ENCODE measurements around the gene SVIL.
"Not testable (repeated sequence)": the region's sequence is repeated elsewhere in the genome, so short reads cannot be mapped to it uniquely, and the experiment has no call there.

SVIL gene

DNA sequence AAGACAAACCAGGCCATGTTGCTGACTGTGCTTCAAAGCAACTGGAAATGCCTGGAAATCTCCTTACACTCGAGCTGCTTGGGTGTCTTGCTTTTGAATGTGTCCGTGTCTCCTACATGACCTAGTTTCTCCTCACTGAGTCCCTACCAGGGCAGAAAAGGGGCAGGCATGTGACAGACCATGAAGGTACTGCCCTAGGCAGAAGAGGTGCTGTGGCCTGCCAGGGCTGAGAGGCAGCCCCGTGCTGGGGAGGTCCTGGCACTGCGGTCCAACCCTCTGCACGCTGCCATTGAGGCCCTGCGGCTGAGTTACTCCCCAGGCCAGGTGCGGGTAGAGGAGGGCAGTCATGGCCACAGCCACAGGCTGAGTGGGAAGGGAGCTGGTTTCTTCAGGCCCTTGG lies 186.6 kb downstream of the SVIL start:
- TF ChIP-seq, protein P1, sequence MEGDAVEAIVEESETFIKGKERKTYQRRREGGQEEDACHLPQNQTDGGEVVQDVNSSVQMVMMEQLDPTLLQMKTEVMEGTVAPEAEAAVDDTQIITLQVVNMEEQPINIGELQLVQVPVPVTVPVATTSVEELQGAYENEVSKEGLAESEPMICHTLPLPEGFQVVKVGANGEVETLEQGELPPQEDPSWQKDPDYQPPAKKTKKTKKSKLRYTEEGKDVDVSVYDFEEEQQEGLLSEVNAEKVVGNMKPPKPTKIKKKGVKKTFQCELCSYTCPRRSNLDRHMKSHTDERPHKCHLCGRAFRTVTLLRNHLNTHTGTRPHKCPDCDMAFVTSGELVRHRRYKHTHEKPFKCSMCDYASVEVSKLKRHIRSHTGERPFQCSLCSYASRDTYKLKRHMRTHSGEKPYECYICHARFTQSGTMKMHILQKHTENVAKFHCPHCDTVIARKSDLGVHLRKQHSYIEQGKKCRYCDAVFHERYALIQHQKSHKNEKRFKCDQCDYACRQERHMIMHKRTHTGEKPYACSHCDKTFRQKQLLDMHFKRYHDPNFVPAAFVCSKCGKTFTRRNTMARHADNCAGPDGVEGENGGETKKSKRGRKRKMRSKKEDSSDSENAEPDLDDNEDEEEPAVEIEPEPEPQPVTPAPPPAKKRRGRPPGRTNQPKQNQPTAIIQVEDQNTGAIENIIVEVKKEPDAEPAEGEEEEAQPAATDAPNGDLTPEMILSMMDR (conservative IDR thresholded peaks at IDR 0.05) = no peak
- no peak overlapping the region for H3K27ac ChIP-seq

DNA sequence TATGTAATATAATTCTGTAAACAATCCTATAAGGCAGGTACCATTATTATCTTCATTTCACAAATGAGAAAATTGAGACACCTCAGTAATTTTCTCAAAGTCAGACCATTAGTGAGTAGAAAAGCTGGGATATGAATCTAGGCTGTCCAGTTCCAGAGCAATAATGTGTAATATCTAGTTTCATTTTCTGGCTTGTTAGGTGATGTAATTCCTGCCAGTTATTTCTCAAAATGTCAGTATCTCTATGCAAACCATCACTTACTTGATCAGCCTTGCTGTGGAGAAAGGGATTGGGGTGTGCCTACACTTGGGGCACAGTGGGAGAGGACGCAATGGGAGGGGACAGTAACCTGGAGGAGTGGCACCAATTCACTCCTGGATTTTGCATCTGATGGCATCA lies 188.4 kb downstream of the SVIL start:
- TF ChIP-seq, protein P1 (conservative IDR thresholded peaks at IDR 0.05) = no peak
- H3K27ac ChIP-seq = no peak overlapping the region

DNA sequence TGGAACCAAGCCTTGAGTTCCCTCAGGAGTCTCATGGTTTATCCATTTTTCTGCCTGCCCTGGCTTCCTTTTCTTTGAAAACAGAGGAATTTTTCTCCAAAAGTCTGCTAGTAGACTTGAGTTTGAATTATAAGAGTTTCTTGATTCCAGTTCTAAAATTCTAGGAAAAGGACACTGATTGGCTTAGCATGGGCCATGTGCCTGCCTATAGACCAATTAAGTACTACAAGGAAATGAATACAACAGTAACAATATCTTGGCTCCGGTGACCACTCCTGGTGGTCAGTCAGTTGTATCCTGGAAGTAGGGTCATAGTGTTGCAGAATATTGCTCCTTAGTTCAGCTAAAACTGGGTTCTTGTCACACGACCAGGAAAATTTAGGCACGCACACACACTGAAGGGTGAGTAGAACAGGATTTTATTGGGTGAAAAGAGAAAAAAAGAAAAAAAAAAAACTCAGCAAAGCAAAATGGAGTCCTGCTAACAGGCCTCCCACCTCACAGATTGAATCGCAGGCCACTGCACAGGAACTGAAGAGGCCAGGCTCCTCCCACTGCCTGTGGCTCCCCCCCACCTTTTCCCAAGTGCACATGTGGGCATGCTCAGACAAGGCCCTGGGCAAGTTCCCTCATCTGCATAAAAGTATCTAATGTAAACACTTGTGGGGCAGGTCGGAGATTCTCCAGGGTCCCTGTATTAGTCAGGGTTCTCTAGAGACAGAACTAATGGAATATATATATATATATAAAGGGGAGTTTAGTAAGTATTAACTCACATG lies 190.8 kb downstream of the SVIL start:
- no peak overlapping the region for H3K27ac ChIP-seq
- TF ChIP-seq, protein P1 (conservative IDR thresholded peaks at IDR 0.05) = no peak

DNA sequence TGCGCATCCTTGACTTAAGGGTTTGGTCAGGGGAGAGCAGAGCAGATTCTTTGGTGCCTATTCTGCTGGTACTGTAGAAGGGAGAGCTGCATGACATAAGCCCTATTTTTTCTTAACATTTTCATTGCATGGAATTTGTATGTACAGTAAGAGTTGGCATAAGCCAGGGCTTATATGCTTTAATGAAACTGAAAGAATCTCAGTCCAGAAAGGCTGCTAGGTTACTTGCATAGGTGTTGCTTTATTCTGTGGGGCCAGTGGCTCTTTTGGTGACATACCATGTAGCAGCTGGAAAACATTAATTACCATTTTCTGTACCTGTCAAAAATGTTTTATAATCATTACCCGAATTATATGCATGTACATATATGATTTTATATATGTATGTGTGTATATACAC lies 193.8 kb downstream of the SVIL start:
- H3K27ac ChIP-seq = no peak overlapping the region
- TF ChIP-seq, protein P1 (conservative IDR thresholded peaks at IDR 0.05) = no peak

DNA sequence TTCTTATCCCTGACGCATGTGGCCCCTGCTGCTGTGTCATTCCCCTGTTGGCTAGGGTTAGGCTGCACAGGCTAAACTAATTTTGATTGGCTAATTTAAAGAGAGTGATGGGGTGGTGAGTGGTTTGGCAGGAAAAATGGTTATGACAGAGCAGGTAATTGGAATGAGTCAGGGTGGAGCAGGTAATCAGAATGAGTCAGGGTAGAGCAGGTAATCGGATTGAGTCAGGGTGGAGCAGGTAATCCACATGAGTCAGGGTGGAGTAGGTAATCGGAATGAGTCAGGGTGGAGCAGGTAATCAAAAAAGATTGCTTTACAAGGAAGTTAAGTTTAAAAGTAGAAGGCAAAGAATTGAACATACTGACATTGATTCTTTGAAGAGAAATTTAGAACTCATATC lies 195.8 kb downstream of the SVIL start:
- H3K27ac ChIP-seq = not testable (repeated sequence)

DNA sequence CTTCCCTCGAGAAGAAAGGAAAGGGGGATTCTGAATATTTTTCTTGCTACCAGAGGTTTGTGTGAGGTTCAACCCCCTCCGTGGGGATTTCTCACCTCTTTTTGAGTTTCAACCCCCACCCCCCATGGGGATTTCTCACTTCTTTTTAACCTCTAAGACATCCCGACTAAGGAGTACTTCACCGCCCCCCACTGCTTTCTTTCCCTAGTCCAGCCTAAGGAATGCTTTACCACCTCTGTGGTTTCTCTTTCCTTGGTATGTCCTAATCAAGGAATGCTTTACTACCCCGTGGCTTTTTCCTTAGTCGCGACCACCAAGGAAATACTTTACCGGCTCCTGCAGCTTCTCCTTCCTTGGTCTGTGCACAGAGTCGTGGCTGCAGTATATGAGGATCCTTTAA lies 196.5 kb downstream of the SVIL start:
- TF ChIP-seq, protein P1 (conservative IDR thresholded peaks at IDR 0.05) = no peak
- H3K27ac ChIP-seq = no peak overlapping the region

DNA sequence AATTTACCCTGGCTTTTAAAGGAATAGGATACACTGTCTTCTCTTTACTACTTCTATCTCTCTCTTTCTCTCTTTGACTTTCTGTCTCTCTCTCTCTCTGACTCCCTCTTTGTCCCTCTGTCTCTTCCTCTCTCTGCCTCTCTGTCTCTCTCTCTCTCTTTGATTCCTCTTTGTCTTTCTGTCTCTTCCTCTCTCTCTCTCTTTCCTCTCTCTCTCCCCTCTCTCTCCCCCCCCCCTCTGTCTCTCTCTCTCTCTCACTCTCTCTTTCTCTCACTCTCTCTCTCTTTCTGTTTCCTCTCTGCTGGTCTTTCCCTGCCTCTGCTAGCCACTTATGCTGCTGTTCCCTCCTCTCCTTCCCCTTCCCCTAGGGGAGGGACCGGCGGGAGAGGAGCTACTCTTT lies 196.9 kb downstream of the SVIL start:
- H3K27ac ChIP-seq = no peak overlapping the region
- TF ChIP-seq, protein P1 (conservative IDR thresholded peaks at IDR 0.05) = no peak

DNA sequence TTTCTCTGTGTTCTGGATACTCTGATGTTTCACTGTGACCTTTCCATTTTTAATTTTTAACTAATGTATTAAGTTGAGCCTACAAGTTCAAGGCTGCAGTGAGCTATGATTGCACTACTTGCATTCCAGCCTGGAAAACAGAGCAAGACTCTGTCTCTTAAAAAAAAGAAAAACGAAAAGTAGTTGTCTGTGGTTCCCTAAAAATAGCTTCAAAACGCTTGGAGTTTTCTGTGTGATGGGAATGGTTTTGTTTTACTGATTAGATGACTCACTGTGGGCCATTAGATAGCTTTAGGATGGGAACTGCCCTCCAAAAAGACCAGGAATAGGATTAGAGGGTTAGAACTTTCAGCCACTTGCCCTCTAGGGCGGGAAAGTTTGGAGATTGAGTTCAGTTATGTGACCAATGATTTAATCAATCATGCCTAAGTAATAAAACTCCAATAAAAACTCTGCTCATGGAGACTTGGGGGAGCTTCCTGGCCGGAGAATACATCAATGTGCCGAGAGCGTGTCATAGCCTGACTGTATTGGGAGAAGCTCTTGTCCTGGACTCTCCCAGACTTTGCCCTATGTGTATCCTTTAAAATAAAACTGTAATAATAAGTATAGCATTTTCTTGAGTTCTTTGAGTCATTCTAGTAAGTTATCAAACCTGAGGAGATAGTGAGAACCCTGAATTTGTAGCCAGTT lies 198.8 kb downstream of the SVIL start:
- no peak overlapping the region for H3K27ac ChIP-seq
- TF ChIP-seq, protein P1 (conservative IDR thresholded peaks at IDR 0.05) = no peak
